ENCODE data around the gene PTPN18.

DNA sequence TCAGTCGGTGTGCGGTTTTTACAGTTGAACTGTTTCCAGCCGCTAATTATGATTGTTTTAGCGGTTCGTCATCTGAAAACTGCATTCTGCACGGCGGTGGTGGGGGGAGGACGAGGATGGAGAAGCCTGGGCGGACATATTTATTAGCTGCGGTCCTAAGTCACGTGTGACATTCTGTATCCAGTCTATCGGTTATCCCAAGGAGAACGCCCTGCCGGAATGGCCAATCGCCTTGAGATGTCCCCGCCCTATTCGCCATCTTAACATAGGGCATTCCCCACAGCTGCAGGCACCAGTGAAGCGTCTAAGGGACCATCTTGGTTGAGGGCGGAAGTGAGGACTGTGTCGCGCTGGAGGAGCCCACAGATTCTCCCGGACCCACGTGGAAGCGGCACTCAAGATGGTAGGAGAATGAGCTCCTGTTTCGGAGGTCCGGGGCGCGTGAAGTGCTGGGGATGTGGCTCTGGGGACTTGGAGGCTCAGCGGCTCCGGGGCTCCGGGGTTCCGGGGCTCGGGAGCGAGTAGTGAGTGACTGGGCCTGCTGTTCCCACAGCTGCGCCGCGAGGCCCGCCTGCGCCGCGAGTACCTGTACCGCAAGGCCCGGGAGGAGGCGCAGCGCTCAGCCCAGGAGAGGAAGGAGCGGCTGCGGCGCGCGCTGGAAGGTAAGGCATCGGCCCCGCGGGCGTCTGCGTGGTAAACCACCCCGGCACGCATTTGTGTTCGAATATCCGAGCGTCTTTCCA, 13.2 kb upstream of the PTPN18 start, which contains the start of gene IMP4:
- TF ChIP-seq, protein P1, sequence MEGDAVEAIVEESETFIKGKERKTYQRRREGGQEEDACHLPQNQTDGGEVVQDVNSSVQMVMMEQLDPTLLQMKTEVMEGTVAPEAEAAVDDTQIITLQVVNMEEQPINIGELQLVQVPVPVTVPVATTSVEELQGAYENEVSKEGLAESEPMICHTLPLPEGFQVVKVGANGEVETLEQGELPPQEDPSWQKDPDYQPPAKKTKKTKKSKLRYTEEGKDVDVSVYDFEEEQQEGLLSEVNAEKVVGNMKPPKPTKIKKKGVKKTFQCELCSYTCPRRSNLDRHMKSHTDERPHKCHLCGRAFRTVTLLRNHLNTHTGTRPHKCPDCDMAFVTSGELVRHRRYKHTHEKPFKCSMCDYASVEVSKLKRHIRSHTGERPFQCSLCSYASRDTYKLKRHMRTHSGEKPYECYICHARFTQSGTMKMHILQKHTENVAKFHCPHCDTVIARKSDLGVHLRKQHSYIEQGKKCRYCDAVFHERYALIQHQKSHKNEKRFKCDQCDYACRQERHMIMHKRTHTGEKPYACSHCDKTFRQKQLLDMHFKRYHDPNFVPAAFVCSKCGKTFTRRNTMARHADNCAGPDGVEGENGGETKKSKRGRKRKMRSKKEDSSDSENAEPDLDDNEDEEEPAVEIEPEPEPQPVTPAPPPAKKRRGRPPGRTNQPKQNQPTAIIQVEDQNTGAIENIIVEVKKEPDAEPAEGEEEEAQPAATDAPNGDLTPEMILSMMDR (IDR thresholded peaks at IDR 0.05): peak in 3 of 4 experiments; percentile 35 to 57 (median 42)
- TF ChIP-seq POLR2A (IDR thresholded peaks at IDR 0.05): peak in 1 of 2 donors; percentile 32
- peak; percentile 72 for TF ChIP-seq POLR2AphosphoS5 (IDR thresholded peaks at IDR 0.05)
- no peak for TF ChIP-seq EP300 (IDR thresholded peaks at IDR 0.05)
